ENCODE results near the gene TRPM5.
A peak's percentile ranks its signal among the peaks of the same experiment; 100 is the strongest.

TRPM5 gene

DNA sequence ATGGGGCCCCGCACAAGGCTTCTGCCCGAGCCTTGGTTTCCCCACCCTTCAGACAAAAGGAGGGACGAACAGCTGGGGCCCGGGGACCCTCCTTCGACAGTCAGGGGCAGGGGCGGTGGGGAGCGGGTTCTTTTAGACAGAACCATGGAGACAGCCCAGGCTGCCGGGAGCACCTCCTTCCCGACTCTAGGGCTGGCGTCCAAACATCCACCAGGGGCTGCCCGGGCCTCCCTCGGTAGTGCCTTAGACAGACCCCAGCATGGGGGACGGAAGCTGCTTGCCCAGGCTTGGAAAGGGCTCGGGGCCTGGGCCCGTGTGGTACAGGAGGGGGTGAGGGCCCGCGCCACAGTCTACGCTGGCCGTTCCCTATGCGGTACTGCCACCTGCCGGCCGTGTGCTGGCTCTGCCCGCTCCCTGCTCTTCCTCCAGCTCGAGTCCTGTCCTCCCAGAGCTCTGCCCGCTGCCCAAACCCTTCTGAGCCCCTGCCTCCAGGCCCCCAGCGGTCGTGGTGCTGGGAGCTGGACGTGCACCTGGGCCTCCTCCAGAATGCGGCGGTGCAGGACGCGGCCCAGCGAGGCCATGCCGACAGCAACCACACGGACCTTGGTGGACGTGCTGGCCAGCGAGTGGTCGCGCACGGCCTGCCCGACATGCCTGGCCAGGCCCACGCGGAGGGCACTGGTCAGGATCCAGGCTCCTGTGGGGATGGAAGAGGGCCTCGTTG, 23.6 kb downstream of the TRPM5 start:
- DNase-seq (ENCODE audit: low spot score): peak; percentile 72

DNA sequence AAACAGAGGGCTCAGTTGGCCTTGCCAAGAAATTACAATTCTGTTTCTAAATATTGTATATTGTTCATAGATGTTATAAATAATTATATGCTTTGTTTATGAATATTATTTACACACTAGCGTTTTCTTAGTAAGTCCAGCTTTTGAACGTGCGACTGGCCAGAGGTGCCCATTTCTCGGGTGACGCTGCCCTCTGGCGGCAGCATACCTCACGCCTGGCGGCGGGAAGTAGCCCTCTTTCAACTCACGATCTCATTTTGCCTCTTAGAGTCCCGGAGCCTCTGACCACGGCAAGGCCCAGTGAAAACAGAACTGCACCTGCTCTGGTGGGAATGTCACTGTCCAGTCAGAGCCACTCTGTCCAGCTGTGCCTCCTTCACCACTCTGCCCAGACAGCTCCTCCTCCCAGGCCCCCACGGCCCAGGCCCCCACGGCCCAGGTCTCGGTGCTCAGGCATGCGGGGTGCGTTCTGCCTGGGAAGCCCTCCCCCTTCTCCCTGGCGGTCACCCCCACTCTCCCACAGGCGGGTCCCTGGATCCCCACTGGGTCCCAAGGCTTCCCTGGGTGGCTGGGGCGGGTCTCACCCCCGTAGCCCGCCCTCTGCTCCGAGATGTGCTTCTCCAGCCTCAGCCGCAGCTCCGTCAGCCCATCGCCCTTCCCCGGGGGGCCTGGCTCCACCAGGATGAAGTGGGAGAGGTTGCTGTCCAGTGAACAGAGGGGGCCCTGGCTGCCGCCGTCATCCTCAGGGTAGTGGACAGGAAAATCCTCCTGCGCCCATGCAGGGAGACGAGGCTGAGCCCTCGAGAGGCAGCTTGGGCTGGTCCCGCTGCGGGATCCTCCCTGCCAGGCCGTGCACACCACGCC, 24.4 kb downstream of the TRPM5 start:
- DNase-seq (ENCODE audit: low spot score): peak; percentile 58

DNA sequence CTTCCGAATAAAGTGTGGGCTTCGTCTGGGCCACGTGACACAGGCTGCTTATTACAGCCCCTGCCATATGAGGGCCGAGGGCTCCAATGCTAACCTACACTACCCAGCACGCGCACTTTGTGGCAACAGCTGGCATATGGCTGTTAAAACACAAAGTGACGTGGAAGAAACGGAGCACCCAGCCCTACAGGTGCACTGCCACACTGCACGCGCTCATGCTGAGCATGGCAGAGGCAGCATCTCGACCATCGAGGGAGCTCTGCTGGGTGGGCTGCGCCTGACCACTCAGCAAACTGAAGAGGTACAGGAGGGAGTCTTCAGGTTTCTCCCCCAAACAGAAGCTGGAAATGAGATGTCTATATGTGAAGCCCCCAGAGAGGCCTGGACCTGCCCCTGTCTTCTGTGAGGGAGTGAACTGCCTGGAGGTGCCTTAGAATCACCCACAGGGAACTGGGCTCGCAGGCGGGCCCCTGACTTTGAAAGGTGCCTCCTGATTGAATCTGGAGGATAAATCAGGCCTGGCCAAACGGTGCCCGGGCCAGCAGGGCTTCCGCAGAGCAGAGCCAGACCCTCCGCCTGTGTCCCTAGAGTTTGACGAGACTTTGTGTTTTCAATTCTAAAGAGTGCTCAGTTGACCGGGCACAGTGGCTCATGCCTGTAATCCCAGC, 25.5 kb downstream of the TRPM5 start:
- no peak for DNase-seq (ENCODE audit: low spot score)

DNA sequence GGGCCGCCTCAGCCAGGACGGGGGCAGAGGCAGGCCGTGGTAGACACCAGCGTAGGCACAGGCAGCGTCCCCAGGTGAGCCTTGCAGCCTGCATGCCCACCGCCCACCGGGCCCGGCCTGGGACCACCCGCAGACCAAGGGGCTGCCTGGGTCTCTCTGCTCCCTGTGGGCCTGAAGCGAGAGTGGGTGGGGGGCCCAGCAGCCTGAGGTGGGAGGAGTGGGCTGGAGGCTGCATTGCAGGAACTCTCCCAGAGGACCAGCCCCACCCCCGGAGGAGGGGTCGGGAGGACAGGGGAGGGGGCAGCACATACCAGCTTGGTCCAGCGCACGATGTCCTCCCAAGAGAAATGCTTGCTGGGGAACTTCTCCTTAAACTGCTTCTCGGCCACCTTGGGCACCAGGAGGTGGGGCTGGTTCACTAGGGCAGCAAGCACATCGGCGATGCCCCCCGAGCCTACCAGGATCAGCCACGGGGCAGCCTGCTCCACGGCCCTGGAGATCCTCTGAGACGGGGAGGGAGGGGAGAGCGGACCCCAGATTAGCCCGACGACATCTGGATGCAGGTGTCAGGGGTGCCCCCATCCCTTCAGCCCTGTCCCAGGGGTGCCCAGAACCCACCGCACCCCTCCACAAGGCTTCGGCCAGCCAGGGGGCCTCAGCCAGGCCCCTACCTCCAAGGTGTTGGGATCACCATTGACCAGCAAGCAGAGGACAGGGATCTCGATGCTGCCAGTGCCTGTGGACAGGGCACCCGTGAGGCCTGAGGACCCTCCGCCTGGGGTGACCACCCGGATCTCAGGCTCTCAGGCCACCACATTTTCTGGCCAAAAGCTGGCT, 26.2 kb downstream of the TRPM5 start:
- no peak for DNase-seq (ENCODE audit: low spot score)

DNA sequence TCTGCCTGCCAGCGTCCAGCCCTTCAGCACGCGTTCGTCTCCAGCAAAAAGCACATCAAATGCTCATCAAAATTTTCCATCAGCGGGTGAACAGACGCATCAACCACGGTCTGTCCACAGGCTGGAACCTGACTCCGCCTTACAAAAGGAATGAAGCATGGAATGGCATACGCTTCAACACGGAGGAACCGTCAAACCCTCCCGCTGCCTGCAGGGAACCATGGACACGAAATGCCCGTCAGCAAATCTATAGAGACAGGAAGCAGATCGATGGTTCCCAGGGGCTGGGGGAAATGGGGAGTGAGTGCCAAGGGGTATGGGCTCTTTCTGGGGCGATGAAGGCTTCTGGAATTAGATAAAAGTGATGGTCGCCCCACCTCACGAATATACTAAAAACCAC, 27.5 kb downstream of the TRPM5 start:
- no peak for DNase-seq (ENCODE audit: low spot score)

DNA sequence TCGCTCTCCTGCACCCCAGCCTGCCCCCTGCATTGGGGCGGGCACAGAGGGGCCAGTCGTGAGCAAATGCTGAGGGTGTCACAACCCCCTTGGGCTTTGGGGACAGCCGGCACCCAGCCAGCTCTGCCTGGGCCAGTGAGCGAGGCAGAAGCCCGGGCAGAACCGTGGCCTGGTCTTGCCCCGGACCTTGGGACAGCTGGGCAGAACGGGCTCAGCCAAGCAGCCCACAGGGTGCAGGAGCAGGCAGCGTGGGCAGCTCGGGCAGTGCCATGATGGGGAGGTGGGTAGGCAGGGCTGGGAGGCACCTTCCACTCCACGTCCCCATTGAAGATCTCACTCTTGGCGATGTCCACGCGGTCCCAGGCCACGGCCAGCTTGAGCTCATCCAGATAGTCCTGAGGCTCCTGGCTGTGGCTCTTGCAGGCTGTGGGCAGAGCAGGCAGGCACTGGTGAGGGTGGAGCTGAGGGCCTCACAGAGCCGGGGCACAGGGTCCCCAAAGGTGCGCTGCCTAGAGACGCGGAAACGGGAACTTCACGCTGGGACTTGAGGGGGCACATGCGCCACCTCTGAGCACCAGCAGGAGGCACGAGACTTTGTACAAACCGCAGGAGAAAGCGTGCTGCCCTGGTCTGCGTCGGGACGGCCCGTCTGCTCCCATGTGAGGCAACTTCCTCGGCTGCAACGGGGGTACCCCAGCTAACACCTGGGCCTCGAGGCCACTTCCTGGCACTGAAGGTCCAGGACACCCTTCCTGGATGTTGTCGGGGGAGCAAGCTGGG, 28.5 kb downstream of the TRPM5 start:
- DNase-seq (ENCODE audit: low spot score): no peak

DNA sequence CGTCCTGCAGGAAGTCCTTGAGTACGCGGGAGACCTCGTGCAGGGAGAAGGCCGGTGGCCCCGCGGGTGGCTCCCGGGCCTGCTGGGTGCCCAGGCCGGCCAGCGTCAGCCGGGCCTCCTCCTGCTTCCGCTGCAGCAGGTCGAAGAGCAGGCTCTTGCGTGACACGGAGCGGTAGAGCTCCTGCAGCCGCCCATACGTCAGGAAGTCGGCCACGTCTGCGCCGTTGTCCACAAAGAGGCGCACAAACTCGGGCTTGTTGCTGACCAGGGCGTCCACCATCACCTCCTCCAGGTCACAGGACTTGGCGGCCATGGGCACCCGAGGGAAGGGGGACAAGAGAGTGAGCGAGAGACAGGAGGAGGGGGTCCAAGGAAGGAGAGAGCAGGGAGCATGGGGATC, 29.1 kb downstream of the TRPM5 start:
- no peak for DNase-seq (ENCODE audit: low spot score)

DNA sequence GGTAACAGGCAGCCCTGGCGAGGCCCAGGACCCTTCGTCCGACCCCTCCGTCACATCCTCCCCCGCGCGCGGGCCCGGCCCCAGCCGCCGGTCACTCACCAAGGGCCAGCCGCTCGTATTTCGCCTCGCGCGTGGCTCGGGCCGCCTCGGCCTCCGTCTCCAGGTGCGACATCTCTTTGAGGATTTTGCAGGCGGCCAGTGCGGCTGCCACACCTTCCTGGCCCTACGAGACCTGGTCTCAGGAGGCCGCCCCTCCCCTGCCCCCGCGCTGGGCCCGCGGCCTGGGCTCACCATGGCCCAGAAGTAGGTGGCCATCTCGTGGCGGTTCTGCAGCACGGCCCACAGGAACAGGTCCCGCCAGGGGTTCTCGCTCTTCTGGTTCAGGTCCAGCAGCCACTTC, 29.7 kb downstream of the TRPM5 start:
- DNase-seq (ENCODE audit: low spot score): no peak

DNA sequence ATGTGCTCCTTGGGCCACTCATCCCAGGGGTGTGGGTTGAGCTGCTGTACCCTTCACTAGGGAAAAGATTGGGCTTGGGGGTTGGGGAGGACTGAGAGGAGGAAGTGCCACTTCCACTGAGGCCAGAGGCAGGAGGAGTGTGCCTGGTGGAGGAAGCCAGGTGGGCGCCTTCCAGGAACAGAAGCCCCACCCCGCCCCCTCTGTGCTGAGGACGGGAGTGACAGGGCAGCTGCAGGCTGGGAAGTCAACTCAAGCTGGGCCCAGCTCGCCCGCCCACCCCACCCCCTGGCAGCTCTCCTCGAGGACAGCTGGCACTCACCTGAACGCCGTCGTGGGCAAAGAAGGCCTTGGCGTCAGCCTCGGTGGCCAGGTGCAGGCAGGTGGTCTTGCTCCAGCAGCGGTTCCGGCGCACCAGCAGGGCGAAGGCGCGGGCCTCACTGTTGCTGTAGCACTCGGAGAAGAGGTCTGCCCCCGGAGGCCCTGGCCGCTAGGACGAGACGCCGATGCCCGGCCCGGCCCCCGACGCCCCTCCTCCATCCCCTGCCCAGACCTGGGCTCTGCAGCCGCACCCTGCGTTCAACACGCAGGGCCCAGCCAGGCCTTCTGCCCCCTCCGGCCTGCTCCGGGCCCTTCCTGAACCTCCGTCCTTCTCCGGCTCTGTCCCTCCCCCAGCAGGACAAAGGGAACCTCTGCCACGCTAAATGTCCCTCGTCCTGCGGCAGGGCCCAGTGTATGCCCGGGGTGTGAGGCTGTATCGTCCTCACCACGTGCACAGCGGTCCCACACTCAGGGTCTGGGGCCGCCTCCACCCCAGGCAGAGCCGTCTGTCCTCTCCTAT, 30.4 kb downstream of the TRPM5 start:
- no peak for DNase-seq (ENCODE audit: low spot score)

DNA sequence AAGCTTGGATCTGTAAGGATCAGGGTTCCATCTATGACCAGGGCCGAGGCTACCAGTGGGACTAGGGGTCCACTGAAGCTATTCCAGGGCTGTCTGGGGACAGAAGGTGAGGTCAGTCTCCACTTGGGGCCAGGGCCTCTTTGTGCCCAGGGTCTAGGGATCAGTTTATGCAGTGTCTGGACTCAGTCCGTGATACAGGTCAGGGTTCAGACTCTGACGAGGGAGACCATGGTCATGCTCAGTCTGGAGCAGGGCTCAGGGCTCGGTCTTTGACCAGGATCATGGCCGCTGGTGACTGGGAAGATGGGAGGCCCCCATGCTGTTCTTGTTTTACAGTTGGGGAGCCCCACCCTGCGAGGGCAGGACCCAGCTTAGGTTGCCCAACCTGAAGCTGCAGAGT, 32.0 kb downstream of the TRPM5 start:
- no peak for DNase-seq (ENCODE audit: low spot score)

DNA sequence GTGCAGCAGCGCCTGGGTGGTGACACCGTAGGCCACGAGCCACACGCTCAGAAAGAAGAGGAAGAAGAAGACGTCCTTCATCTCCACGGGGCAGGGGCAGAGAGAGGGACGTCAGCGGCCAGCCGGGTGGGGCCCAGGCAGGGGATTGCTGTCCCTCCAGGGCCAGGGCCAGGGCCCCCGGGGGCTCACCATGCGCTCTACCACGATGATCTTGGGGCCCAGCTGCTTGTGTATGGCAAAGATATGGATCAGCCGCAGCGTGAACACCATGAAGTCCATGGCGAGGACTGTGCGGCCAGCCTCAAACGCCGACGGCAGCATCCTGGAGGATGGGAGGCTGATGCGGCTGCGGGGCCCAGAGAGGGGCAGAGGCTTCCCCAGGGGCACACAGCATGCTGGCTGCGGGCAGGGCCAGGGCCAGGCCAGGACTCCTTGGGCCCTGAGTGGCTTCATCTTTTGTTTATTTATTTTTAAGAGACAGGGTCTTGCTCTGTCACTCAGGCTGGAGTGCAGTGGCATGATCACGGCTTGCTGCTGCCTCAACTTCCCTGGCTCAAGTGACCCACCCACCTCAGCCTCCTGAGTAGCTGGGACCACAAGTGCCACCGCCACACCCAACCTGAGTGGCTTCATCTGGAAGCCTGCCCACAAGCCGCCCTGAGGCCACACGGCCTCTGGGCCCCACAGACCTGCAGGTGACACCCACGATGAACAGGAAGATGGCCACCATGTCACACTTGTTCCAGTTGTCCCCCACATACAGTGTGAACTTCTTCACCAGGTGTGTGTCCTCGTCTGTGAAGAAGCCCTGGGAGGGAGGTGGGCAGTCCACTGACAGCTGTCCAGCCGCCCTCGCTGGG, 32.6 kb downstream of the TRPM5 start:
- no peak for DNase-seq (ENCODE audit: low spot score)

DNA sequence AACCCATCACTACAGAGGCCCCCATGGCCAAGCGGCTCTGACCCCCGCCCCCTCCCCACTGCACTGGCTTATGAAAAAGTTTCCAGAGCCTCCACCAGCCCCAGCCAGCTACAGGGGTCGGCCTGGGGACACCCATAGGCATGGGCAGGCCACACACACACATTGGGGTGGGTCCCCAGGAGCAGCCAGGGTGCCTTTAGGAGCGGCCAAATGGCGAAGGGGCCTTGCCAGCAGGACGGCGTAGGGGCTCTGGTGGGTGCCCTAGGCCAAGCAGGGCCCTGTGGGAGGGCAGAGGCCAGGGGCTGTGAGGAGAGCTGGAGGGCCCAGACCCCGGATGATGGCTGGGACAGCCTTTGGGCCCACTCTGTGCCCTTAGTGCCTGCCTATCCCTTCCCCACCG, 33.7 kb downstream of the TRPM5 start:
- DNase-seq (ENCODE audit: low spot score): no peak

DNA sequence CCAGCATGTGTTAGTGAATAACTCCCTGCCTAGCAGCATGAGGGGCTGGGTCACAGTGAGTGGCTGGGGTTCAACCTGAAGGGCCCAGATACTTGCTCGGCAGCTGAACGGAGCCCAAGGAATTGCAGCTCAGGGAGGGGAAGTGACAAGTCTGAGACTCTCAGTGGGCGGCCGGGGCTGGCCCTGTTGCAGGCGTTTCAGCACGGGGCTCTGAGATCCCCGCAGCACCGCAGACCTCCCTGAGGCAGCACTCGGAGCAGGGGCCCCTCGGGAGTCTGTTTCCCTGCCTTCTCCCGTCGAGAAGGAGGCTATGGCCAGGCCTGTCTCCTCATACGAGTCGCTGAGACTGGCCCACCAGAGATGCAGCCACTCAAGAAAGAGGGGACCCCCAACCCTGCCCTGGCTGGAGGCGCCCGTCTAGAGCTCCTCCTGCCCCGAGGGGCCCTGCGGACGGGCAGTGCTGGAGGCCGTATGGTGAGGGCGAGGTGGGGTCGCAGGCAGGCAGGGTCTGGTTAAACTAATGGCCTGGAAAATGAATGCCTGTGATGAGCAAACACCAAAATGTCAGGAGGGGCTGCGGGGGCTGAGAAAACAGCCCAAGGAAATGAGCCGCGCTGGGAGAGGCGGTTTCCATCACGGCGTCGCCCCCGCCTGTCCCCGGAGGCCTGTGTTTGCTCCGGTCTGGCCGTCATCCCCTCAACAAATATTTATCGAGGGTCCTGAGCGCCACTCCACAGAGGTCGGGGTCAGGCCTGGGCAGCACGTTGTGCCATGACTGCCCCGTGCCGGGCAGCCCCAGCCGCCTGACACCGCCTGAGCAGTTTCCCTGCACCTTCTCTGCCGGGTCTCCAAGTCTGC, 34.5 kb downstream of the TRPM5 start:
- no peak for DNase-seq (ENCODE audit: low spot score)

DNA sequence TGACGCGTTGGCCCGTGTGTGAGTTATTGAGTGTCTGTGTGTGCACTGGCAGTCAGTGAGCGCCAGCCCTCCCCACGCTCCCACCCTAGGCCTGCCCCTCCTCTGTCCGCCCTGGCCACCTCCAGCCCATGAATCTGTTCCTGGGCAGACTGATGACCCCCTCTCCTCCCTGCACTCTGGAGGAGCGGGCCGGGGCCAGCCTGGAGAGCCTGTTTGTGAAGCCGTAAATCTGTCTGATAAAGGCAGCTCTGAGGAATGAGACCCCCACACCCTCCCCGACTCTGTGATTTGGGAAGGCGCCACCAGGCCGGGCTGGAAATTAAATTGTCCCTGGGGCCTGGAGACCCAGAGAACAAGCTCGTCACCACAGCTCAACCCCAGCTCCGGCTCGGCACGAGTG, 35.2 kb downstream of the TRPM5 start:
- DNase-seq (ENCODE audit: low spot score): no peak

DNA sequence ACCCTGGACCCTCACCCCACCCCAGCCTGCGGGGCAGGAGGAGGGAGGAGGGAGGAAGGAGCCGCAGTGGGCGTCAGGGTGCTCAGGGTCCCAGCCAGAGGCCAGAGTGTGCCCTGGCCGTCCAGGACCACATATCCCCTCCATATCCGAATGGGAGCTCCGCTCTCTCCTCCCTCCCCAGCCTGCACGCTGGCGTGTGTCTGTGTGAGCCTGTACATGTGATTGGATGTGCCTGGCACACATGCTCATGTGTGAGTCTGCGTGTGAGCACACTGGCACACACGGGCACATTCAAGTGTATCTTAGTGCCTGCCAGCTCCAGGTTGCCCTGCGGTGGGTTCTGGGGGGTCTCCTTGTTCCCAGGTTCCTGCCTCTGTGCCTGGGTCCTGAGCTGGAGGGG, 35.6 kb downstream of the TRPM5 start:
- no peak for DNase-seq (ENCODE audit: low spot score)

DNA sequence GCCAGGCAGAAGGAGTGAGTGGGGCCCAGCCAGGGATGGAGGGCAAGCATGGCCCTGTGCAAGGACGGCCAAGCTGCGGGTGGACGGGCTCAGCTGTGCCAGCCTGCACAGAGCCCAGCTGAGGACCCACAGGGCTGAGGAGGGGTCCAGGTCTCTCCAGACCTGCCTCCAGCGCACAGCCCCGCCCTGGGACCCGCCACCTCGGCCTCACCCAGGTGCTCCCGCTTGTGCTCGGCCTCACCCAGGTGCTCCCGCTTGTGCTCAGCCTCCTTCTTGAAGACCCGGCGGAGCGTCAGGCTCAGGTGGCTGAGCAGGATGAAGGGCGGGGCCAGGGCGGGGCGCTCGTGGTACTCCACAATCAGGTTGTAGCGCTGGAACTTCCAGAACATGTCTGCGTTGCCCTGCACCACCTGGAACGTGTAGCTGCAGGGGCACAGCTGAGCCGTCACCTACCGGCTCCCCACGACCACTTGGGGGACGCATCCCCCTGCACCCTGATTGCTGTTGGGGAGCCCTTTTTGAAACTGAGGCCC, 37.4 kb downstream of the TRPM5 start:
- no peak for DNase-seq (ENCODE audit: low spot score)

DNA sequence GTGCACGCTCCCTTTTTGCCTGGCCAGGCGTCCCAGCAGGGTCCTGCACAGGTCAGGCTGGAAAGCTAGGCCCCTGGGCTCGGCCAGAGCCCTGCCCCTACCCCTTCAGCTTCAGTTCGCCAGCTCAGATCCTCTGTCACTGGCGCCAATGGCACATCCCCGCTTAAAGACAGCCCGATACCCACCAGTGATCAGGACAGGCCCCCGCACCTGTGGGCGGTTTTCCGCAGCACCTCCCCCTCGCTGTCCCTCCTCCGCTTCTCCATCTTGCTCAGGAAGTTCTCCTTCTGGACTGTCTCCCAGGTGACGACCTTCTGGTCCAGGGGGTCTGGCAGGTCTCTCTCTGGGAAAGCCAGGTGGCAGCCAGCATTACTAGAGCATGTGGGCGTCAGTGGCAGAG, 37.9 kb downstream of the TRPM5 start:
- no peak for DNase-seq (ENCODE audit: low spot score)

DNA sequence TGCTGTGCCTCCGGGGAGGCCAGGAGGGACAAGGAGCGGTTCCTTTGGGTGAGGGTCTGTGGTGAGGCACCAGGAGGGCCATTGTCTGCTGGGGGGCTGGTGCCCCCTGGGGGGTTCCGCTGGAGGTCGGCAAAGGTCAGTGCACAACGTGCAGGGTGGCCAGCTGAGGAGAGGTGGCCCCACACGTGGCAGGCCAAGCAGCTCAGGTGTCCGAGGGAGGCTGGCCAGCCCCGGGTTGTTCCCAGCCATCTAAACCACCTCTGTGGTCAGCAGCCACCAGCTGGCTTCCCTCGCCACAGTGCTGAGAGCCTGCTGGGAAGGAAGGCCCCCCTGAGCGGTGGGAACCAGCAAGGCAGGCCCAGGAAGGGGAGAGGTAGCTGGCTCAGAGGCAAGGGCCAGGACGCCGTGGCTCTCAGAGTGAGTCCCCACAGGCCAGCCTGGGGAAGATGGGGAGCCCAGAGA, 39.5 kb downstream of the TRPM5 start:
- no peak for DNase-seq (ENCODE audit: low spot score)
